NT2/D1 (cell line): Measurements from ENCODE around the gene RASA1.

Source experiments
- DNase-seq: peaks from one replicate; pipeline ENCODE4 v3.0.0-alpha.2; 2011; ENCODE audit warnings: low read depth, low spot score
- H3K27me3 ChIP-seq: 2 replicates; pipeline ENCODE4 v1.6.0; 2011; ENCODE audit warnings: mild to moderate bottlenecking; ENCODE audit not compliant: insufficient read length, insufficient read depth
- H3K36me3 ChIP-seq: 2 replicates; pipeline ENCODE4 v1.6.1; 2011; ENCODE audit warnings: mild to moderate bottlenecking, low read length, mixed read lengths; ENCODE audit not compliant: insufficient read depth, insufficient read length
- H3K4me1 ChIP-seq: 2 replicates; pipeline ENCODE4 v1.5.1; 2011; ENCODE audit not compliant: insufficient read depth, insufficient read length
- H3K4me3 ChIP-seq: 2 replicates; pipeline ENCODE4 v1.5.1; 2011; ENCODE audit warnings: low read depth; ENCODE audit not compliant: insufficient read length
- H3K9ac ChIP-seq: 2 replicates; pipeline ENCODE4 v1.6.0; 2011; ENCODE audit warnings: low read depth; ENCODE audit not compliant: insufficient read length
- H3K9me3 ChIP-seq: 2 replicates; pipeline ENCODE4 v1.5.1; 2011; ENCODE audit warnings: mild to moderate bottlenecking, low read length; ENCODE audit not compliant: insufficient read depth
- SUZ12 ChIP-seq: IDR thresholded peaks from 2 replicates; pipeline ENCODE4 v1.6.1; 2011; ENCODE audit not compliant: insufficient read length, insufficient read depth; ENCODE audit errors: extremely low read depth
- YY1 ChIP-seq: IDR thresholded peaks from 2 replicates; pipeline ENCODE4 v1.6.1; 2011; ENCODE audit not compliant: insufficient read length, insufficient read depth
- ZNF274 ChIP-seq: IDR thresholded peaks from 2 replicates; pipeline ENCODE4 v1.6.1; 2011; ENCODE audit warnings: mild to moderate bottlenecking, low read depth, low read length

Gene RASA1

GRCh38 chr5:87389296-87390034, 121.8 kb downstream of the RASA1 start:
- Histone ChIP-seq H3K4me1 (no peaks in the 10 kb centered on the region), H3K27me3 (no peaks in the 10 kb centered on the region), H3K9ac (no peak overlapping the region), H3K36me3 (peaks cover 65% of the 10 kb centered on the region), H3K9me3 (no peaks in the 10 kb centered on the region), H3K4me3 (no peak overlapping the region)
- DNase-seq = no peak
- no peak for TF ChIP-seq SUZ12
- TF ChIP-seq ZNF274 = no peak
- no peak for TF ChIP-seq YY1

GRCh38 chr5:87390075-87390474, 122.4 kb downstream of the RASA1 start:
- no peaks in the 10 kb centered on the region for H3K27me3 ChIP-seq
- no peaks in the 10 kb centered on the region for H3K9me3 ChIP-seq
- no peak overlapping the region for H3K4me3 ChIP-seq
- TF ChIP-seq YY1 (no peak), SUZ12 (no peak), ZNF274 (no peak)
- no peak overlapping the region for H3K9ac ChIP-seq
- no peak for DNase-seq
- no peaks in the 10 kb centered on the region for H3K4me1 ChIP-seq
- peaks cover 67% of the 10 kb centered on the region for H3K36me3 ChIP-seq

GRCh38 chr5:87390576-87391199, 123.0 kb downstream of the RASA1 start:
- Histone ChIP-seq H3K4me1 (no peaks in the 10 kb centered on the region), H3K27me3 (no peaks in the 10 kb centered on the region), H3K36me3 (peaks cover 73% of the 10 kb centered on the region), H3K9ac (no peak overlapping the region), H3K9me3 (no peaks in the 10 kb centered on the region), H3K4me3 (no peak overlapping the region)
- no peak for DNase-seq
- TF ChIP-seq ZNF274 (no peak), SUZ12 (no peak), YY1 (no peak)

- H3K9ac ChIP-seq = no peak overlapping the region
- H3K9me3 ChIP-seq = no peaks in the 10 kb centered on the region
- H3K36me3 ChIP-seq = peaks cover 75% of the 10 kb centered on the region
- H3K27me3 ChIP-seq = no peaks in the 10 kb centered on the region
- H3K4me3 ChIP-seq = no peak overlapping the region
- no peak for TF ChIP-seq SUZ12
- no peak for TF ChIP-seq ZNF274
- TF ChIP-seq YY1 = no peak
- no peak for DNase-seq
- H3K4me1 ChIP-seq = no peaks in the 10 kb centered on the region
Measured at GRCh38 chr5:87392170-87392569, 124.5 kb downstream of the RASA1 start.

GRCh38 chr5:87392801-87393200, 125.1 kb downstream of the RASA1 start:
- TF ChIP-seq ZNF274 (no peak), SUZ12 (no peak), YY1 (no peak)
- peaks cover 76% of the 10 kb centered on the region for H3K36me3 ChIP-seq
- DNase-seq = no peak
- H3K4me3 ChIP-seq = no peak overlapping the region
- no peaks in the 10 kb centered on the region for H3K4me1 ChIP-seq
- no peaks in the 10 kb centered on the region for H3K9me3 ChIP-seq
- no peak overlapping the region for H3K9ac ChIP-seq
- H3K27me3 ChIP-seq = no peaks in the 10 kb centered on the region

GRCh38 chr5:87393331-87393730, 125.6 kb downstream of the RASA1 start:
- H3K4me1 ChIP-seq = no peaks in the 10 kb centered on the region
- DNase-seq = no peak

GRCh38 chr5:87394411-87395165, 126.9 kb downstream of the RASA1 start:
- DNase-seq = no peak
- H3K4me3 ChIP-seq = no peak overlapping the region
- peaks cover 87% of the 10 kb centered on the region for H3K36me3 ChIP-seq
- H3K9me3 ChIP-seq = no peaks in the 10 kb centered on the region
- TF ChIP-seq YY1 = no peak
- no peak for TF ChIP-seq SUZ12
- TF ChIP-seq ZNF274 = no peak
- no peaks in the 10 kb centered on the region for H3K4me1 ChIP-seq
- no peaks in the 10 kb centered on the region for H3K27me3 ChIP-seq
- H3K9ac ChIP-seq = no peak overlapping the region

More at GRCh38 chr5:87393331-87393730, 125.6 kb downstream of the RASA1 start:
- Histone ChIP-seq H3K9me3 (no peaks in the 10 kb centered on the region), H3K9ac (no peak overlapping the region), H3K4me3 (no peak overlapping the region), H3K36me3 (peaks cover 81% of the 10 kb centered on the region), H3K27me3 (no peaks in the 10 kb centered on the region)
- TF ChIP-seq SUZ12 = no peak
- no peak for TF ChIP-seq YY1
- TF ChIP-seq ZNF274 = no peak
